Liver (tissue), 9 donors: ENCODE measurements around the gene MAP4K4. TPM values are rescaled to one million over a fixed set of nuclear protein-coding genes. Genes with fewer than 3 reads are reported as not detected.

Experiments used
- DNase-seq: peaks from one replicate; pipeline ENCODE4 v3.0.0-alpha.2; 2017; ENCODE audit warnings: low spot score
- H3K27ac ChIP-seq, 2 donors: one replicate each; pipeline ENCODE4 v1.7.0; 2013; ENCODE audit warnings: inconsistent platforms in 2 of 2, low read length in 2 of 2, control low read depth in 1 of 2, low read depth in 1 of 2, mild to moderate bottlenecking in 1 of 2
- H3K27me3 ChIP-seq, 4 donors: one replicate each; pipeline versions ENCODE4 v1.6.1 to v1.7.0; 2013; ENCODE audit warnings: low read length in 3 of 4, inconsistent platforms in 1 of 4, mild to moderate bottlenecking in 1 of 4, moderate library complexity in 1 of 4; ENCODE audit not compliant: control insufficient read depth in 4 of 4, insufficient read depth in 4 of 4
- H3K36me3 ChIP-seq, 4 donors: one replicate each; pipeline versions ENCODE4 v1.6.1 to v1.7.0; 2013; ENCODE audit warnings: low read length in 3 of 4, mild to moderate bottlenecking in 3 of 4, low read depth in 1 of 4, moderate library complexity in 1 of 4; ENCODE audit not compliant: control insufficient read depth in 4 of 4, insufficient read depth in 3 of 4
- H3K4me1 ChIP-seq, 4 donors: one replicate each; pipeline versions ENCODE4 v1.6.1 to v1.7.0; 2013; ENCODE audit warnings: low read length in 3 of 4, mild to moderate bottlenecking in 3 of 4, moderate library complexity in 1 of 4; ENCODE audit not compliant: control insufficient read depth in 4 of 4, insufficient read depth in 4 of 4
- H3K4me3 ChIP-seq, 3 donors: one replicate each; pipeline versions ENCODE4 v1.6.1 to v1.7.0; 2013; ENCODE audit warnings: low read length in 3 of 3, control low read depth in 1 of 3, low read depth in 1 of 3, mild to moderate bottlenecking in 1 of 3
- H3K9ac ChIP-seq, 2 donors: one replicate each; pipeline ENCODE4 v1.7.0; 2013; ENCODE audit warnings: low read length in 2 of 2, mild to moderate bottlenecking in 2 of 2, moderate library complexity in 2 of 2, control low read depth in 1 of 2, low read depth in 1 of 2
- H3K9me3 ChIP-seq, 4 donors: one replicate each; pipeline versions ENCODE4 v1.6.1 to v1.7.0; 2013; ENCODE audit warnings: low read length in 3 of 4; ENCODE audit not compliant: control insufficient read depth in 4 of 4
- ATF3 ChIP-seq: IDR thresholded peaks from 2 replicates; pipeline ENCODE4 v1.6.1; 2016; ENCODE audit warnings: antibody characterized with exemption
- EGR1 ChIP-seq, 2 donors: IDR thresholded peaks; 2 replicates each; pipeline ENCODE4 v1.6.1; 2016 to 2018; ENCODE audit warnings: antibody characterized with exemption in 2 of 2, low read depth in 2 of 2
- FOXA1 ChIP-seq: IDR thresholded peaks from 2 replicates; pipeline ENCODE4 v1.6.1; 2016; ENCODE audit warnings: antibody characterized with exemption
- FOXA2 ChIP-seq: IDR thresholded peaks from 2 replicates; pipeline ENCODE4 v1.6.1; 2016; ENCODE audit warnings: antibody characterized with exemption
- GABPA ChIP-seq, 2 donors: IDR thresholded peaks in 1 of 2; conservative IDR thresholded peaks in 1 of 2; 2 replicates each; pipeline ENCODE4 v1.6.1; 2016; ENCODE audit warnings: antibody characterized with exemption in 2 of 2, mild to moderate bottlenecking in 1 of 2, moderate library complexity in 1 of 2
- HNF4A ChIP-seq, 2 donors: conservative IDR thresholded peaks; 2 replicates each; pipeline ENCODE4 v1.6.1; 2016; ENCODE audit warnings: antibody characterized with exemption in 2 of 2, mild to moderate bottlenecking in 2 of 2
- HNF4G ChIP-seq: IDR thresholded peaks from 2 replicates; pipeline ENCODE4 v1.6.1; 2016; ENCODE audit warnings: antibody characterized with exemption
- JUND ChIP-seq, 2 donors: IDR thresholded peaks; 2 replicates each; pipeline ENCODE4 v1.6.1; 2016; ENCODE audit warnings: antibody characterized with exemption in 2 of 2
- MAX ChIP-seq: IDR thresholded peaks from 2 replicates; pipeline ENCODE4 v1.6.1; 2016; ENCODE audit warnings: antibody characterized with exemption
- NR2F2 ChIP-seq: IDR thresholded peaks from 2 replicates; pipeline ENCODE4 v1.6.1; 2016; ENCODE audit warnings: antibody characterized with exemption
- RAD21 ChIP-seq, 2 donors: IDR thresholded peaks; 2 replicates each; pipeline ENCODE4 v1.6.1; 2016; ENCODE audit warnings: antibody characterized with exemption in 2 of 2, mild to moderate bottlenecking in 2 of 2
- REST ChIP-seq: IDR thresholded peaks from 2 replicates; pipeline ENCODE4 v1.6.1; 2016; ENCODE audit warnings: antibody characterized with exemption, mild to moderate bottlenecking
- RXRA ChIP-seq, 2 donors: IDR thresholded peaks; 2 replicates each; pipeline ENCODE4 v1.6.1; 2017 to 2018; ENCODE audit warnings: antibody characterized with exemption in 2 of 2, mild to moderate bottlenecking in 1 of 2
- SP1 ChIP-seq: IDR thresholded peaks from 2 replicates; pipeline ENCODE4 v1.6.1; 2018; ENCODE audit warnings: antibody characterized with exemption, mild to moderate bottlenecking
- TAF1 ChIP-seq: conservative IDR thresholded peaks from 2 replicates; pipeline ENCODE4 v1.6.1; 2016; ENCODE audit warnings: antibody characterized with exemption, mild to moderate bottlenecking
- YY1 ChIP-seq: IDR thresholded peaks from 2 replicates; pipeline ENCODE4 v1.6.1; 2016; ENCODE audit warnings: antibody characterized with exemption, mild to moderate bottlenecking
- ZBTB33 ChIP-seq: IDR thresholded peaks from 2 replicates; pipeline ENCODE4 v1.6.1; 2016; ENCODE audit warnings: antibody characterized with exemption
- WGBS: extraction: QIAGEN DNeasy Blood & Tissue Kit; methylation state at CpG from one replicate; pipeline ENCODE4 v1.1.7; 2013; 5-methylcytosine and 5-hydroxymethylcytosine counted together
- polyA plus RNA-seq, 2 donors: library from polyadenylated mRNA; stranded (reverse) in 1 of 2; unstranded in 1 of 2; fragments of 200-250 nt in 1 of 2; fragments of >200 nt in 1 of 2; fragmentation: Nextera tagmentation in 1 of 2; extraction: Ambion mirVana in 1 of 2; gene quantifications; one replicate each; pipeline versions ENCODE4 v1.2.1 to v1.2.3, GENCODE V29; 2013 to 2015
- total RNA-seq, 2 donors: library from RNA; depleted of rRNA; stranded (reverse); fragments of >200 nt; gene quantifications; one replicate each; pipeline ENCODE4 v1.2.3, GENCODE V29; 2014
- donor health status: healthy.
- donor health status: healthy.
- donor health status: healthy.
- donor health status: healthy.
- donor health status: healthy.

MAP4K4 gene
- total and polyA plus RNA-seq, 4 donors, result 9.1 to 40.0 (median 23.6) TPM

GRCh38 chr2:101864426-101864825 is 166.9 kb downstream of the MAP4K4 start:
- no peak overlapping the region for H3K4me3 ChIP-seq
- no peaks in the 10 kb centered on the region for H3K27me3 ChIP-seq
- H3K27ac ChIP-seq, result no peak overlapping the region
- DNase-seq, result no peak
- TF ChIP-seq FOXA1 (no peak), HNF4G (no peak)
- peaks cover 2 to 60% (median 36%) of the 10 kb centered on the region in 4 donors for H3K36me3 ChIP-seq
- no peaks in the 10 kb centered on the region for H3K9me3 ChIP-seq
- 84% methylated on average over 1 of the region's 1 CpG for WGBS
- H3K4me1 ChIP-seq, result peaks cover 0 to 17% (median 8%) of the 10 kb centered on the region in 4 donors
- H3K9ac ChIP-seq, result no peak overlapping the region

GRCh38 chr2:101868525-101868924 is 171.0 kb downstream of the MAP4K4 start:
- peaks cover 14 to 75% (median 58%) of the 10 kb centered on the region in 4 donors for H3K36me3 ChIP-seq
- no peaks in the 10 kb centered on the region for H3K4me1 ChIP-seq
- no peak for TF ChIP-seq YY1
- no peak for TF ChIP-seq HNF4G
- no peak for TF ChIP-seq SP1
- no peaks in the 10 kb centered on the region for H3K27me3 ChIP-seq
- H3K27ac ChIP-seq, result no peak overlapping the region
- DNase-seq, result no peak
- H3K9me3 ChIP-seq, result no peaks in the 10 kb centered on the region
- H3K9ac ChIP-seq, result no peak overlapping the region
- H3K4me3 ChIP-seq, result no peak overlapping the region
- WGBS, result 72% methylated on average over 5 of the region's 5 CpGs

GRCh38 chr2:101869527-101869926 is 172.0 kb downstream of the MAP4K4 start:
- Histone ChIP-seq H3K4me3 (no peak overlapping the region), H3K9me3 (no peaks in the 10 kb centered on the region), H3K36me3 (peaks cover 16 to 78% (median 64%) of the 10 kb centered on the region in 4 donors), H3K27ac (no peak overlapping the region), H3K9ac (no peak overlapping the region), H3K4me1 (no peaks in the 10 kb centered on the region), H3K27me3 (no peaks in the 10 kb centered on the region)
- no peak for DNase-seq
- WGBS, result 96% methylated on average over 15 of the region's 15 CpGs
- no peak for TF ChIP-seq RXRA (IDR thresholded peaks at IDR 0.05)
- TF ChIP-seq FOXA1, result no peak
- no peak for TF ChIP-seq EGR1 (IDR thresholded peaks at IDR 0.05; ENCODE audit: low read depth in 2 of 2)
- no peak for TF ChIP-seq MAX
- TF ChIP-seq TAF1, result no peak
- no peak for TF ChIP-seq ZBTB33
- TF ChIP-seq RAD21 (IDR thresholded peaks at IDR 0.05), result no peak
- TF ChIP-seq GABPA (IDR thresholded peaks at IDR 0.05 in 1 of 2, conservative IDR thresholded peaks at IDR 0.05 in 1 of 2), result no peak
- no peak for TF ChIP-seq NR2F2
- TF ChIP-seq FOXA2, result no peak
- no peak for TF ChIP-seq REST
- no peak for TF ChIP-seq ATF3
- no peak for TF ChIP-seq HNF4G
- TF ChIP-seq JUND (IDR thresholded peaks at IDR 0.05), result no peak
- TF ChIP-seq SP1, result no peak
- no peak for TF ChIP-seq HNF4A (conservative IDR thresholded peaks at IDR 0.05)
